HEK293 (cell line): ENCODE data around the gene FERMT2.

Experiments used
- CTCF ChIA-PET: fragments of 350-600 bp; formaldehyde crosslinking; extraction: SDS; loops from one replicate; lab custom pipeline; 2021; ENCODE audit warnings: antibody characterized with exemption; lab: Yijun Ruan, JAX
- POLR2A ChIA-PET: fragments of 300-600 bp; formaldehyde crosslinking; extraction: SDS; loops from one replicate; lab custom pipeline; 2020; ENCODE audit warnings: antibody characterized with exemption, inconsistent platforms; lab: Yijun Ruan, JAX
- H3K27ac ChIP-seq: fragments of 200-500 bp; sonication (Bioruptor generic); 2 replicates; pipeline ENCODE4 v1.5.1; 2014; ENCODE audit warnings: low read depth, low read length, control low read depth, inconsistent platforms; ENCODE audit errors: extremely low read depth
- H3K36me3 ChIP-seq, 2 experiments: fragments of 200-500 bp in 1 of 2; sonication (Bioruptor generic) in 1 of 2; 1 replicate in 1 of 2; 2 replicates in 1 of 2; pipeline ENCODE4 v1.5.1; 2014 to 2017; ENCODE audit warnings: inconsistent platforms in 2 of 2, low read length in 2 of 2; ENCODE audit not compliant: control insufficient read depth in 2 of 2, insufficient read depth in 1 of 2
- H3K4me1 ChIP-seq: fragments of 200-500 bp; sonication (Bioruptor generic); 2 replicates; pipeline ENCODE4 v1.5.1; 2014; ENCODE audit warnings: mild to moderate bottlenecking, low read length, inconsistent platforms; ENCODE audit not compliant: control insufficient read depth, insufficient read depth
- H3K4me3 ChIP-seq: 2 replicates; pipeline ENCODE4 v1.5.1; 2011; ENCODE audit warnings: low read depth, mild to moderate bottlenecking, control low read depth, low read length, moderate library complexity
- H3K9me3 ChIP-seq: fragments of 200-500 bp; sonication (Bioruptor generic); 2 replicates; pipeline ENCODE4 v1.5.1; 2014; ENCODE audit warnings: low read depth, low read length, inconsistent platforms; ENCODE audit not compliant: control insufficient read depth, insufficient read depth
- GFI1B ChIP-seq: fragments of 450-650 bp; formaldehyde crosslinking; IDR thresholded peaks from 2 replicates; pipeline ENCODE4 v1.5.1; 2016; ENCODE audit warnings: missing biosample characterization, missing genetic modification characterization
- HOXC10 ChIP-seq: sonication (generic); formaldehyde crosslinking; IDR thresholded peaks from 2 replicates; pipeline ENCODE4 v1.8.1; 2023; ENCODE audit warnings: mild to moderate bottlenecking, missing genetic modification reagents
- KLF8 ChIP-seq: fragments of 450-650 bp; formaldehyde crosslinking; IDR thresholded peaks from 2 replicates; pipeline ENCODE4 v1.5.1; 2016; ENCODE audit warnings: missing biosample characterization, missing genetic modification characterization
- PATZ1 ChIP-seq: fragments of 450-650 bp; formaldehyde crosslinking; IDR thresholded peaks from 2 replicates; pipeline ENCODE4 v1.5.1; 2016; ENCODE audit warnings: missing biosample characterization, missing genetic modification characterization
- REPIN1 ChIP-seq: fragments of 450-650 bp; formaldehyde crosslinking; IDR thresholded peaks from 2 replicates; pipeline ENCODE4 v1.5.1; 2017; ENCODE audit warnings: missing biosample characterization, missing genetic modification characterization, low read depth
- TSHZ1 ChIP-seq: fragments of 450-650 bp; formaldehyde crosslinking; IDR thresholded peaks from 2 replicates; pipeline ENCODE4 v1.5.1; 2016; ENCODE audit warnings: missing biosample characterization, missing genetic modification characterization, borderline replicate concordance
- ZBTB6 ChIP-seq: fragments of 450-650 bp; formaldehyde crosslinking; IDR thresholded peaks from 2 replicates; pipeline ENCODE4 v1.5.1; 2017; ENCODE audit warnings: missing biosample characterization, missing genetic modification characterization
- ZEB2 ChIP-seq: fragments of 450-650 bp; formaldehyde crosslinking; IDR thresholded peaks from 2 replicates; pipeline ENCODE4 v1.5.1; 2016; ENCODE audit warnings: missing biosample characterization, missing genetic modification characterization
- ZNF184 ChIP-seq: fragments of 450-650 bp; IDR thresholded peaks from 2 replicates; pipeline ENCODE4 v1.5.1; 2018; ENCODE audit warnings: missing biosample characterization, mild to moderate bottlenecking, missing genetic modification characterization
- ZNF24 ChIP-seq: fragments of 450-650 bp; formaldehyde crosslinking; IDR thresholded peaks from 2 replicates; pipeline ENCODE4 v1.5.1; 2016; ENCODE audit warnings: missing biosample characterization, missing genetic modification characterization
- ZNF362 ChIP-seq: fragments of 450-650 bp; formaldehyde crosslinking; IDR thresholded peaks from 2 replicates; pipeline ENCODE4 v1.5.1; 2016; ENCODE audit warnings: missing biosample characterization, missing genetic modification characterization
- ZNF37A ChIP-seq: fragments of 450-650 bp; IDR thresholded peaks from 2 replicates; pipeline ENCODE4 v1.5.1; 2018; ENCODE audit warnings: missing biosample characterization, missing genetic modification characterization
- ZNF404 ChIP-seq: fragments of 450-650 bp; formaldehyde crosslinking; IDR thresholded peaks from 2 replicates; pipeline ENCODE4 v1.5.1; 2017; ENCODE audit warnings: missing biosample characterization, missing genetic modification characterization
- ZNF549 ChIP-seq: fragments of 450-650 bp; IDR thresholded peaks from 2 replicates; pipeline ENCODE4 v1.5.1; 2018; ENCODE audit warnings: missing biosample characterization, missing genetic modification characterization, mild to moderate bottlenecking, inconsistent platforms, moderate library complexity
- ZNF596 ChIP-seq: fragments of 450-650 bp; IDR thresholded peaks from 2 replicates; pipeline ENCODE4 v1.5.0; 2018; ENCODE audit warnings: missing biosample characterization, mild to moderate bottlenecking, missing genetic modification characterization, moderate library complexity
- ZNF610 ChIP-seq: fragments of 450-650 bp; formaldehyde crosslinking; IDR thresholded peaks from 2 replicates; pipeline ENCODE4 v1.5.1; 2016; ENCODE audit warnings: missing biosample characterization, missing genetic modification characterization, borderline replicate concordance
- TF ChIP-seq, protein P1 (sequence below): fragments of 450-650 bp; formaldehyde crosslinking; IDR thresholded peaks from 2 replicates; pipeline ENCODE4 v1.5.1; 2016; ENCODE audit warnings: missing biosample characterization, missing genetic modification characterization
- TF ChIP-seq, protein P2 (sequence below): fragments of 450-650 bp; formaldehyde crosslinking; IDR thresholded peaks from 2 replicates; pipeline ENCODE4 v1.5.1; 2016; ENCODE audit warnings: missing biosample characterization, missing genetic modification characterization

The FERMT2 gene

DNA sequence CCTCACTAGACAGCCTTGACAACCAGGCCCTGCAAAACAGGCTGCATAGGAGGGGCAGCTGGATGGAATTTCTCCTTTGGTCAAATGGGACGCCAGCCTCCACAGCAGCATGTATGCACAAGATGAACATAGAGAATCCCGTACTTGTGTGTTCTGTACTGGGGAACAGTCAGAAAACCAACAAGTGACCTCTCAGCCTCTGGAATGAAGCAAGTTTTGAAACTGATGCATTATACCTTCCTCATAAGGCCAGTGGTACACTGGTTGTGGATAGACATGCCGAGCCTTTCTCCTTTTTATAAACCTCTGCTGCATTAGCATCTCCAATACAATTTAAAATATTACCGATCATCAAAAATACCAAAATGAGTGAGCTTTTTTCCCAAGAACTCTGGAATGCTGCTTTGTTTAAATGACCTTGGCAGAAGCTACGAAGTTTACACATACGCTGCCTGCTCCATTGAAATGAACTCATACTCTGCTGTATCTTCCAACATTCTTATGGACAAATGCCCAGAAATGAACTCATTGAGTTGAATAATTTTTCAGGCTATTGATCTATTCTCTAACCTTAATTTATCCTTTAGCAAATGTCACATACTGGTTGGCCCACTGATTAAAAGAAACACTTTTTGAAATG is 47.6 kb upstream of the FERMT2 start:
- POLR2A ChIA-PET = no interaction called here
- no peak overlapping the region for H3K27ac ChIP-seq
- H3K36me3 ChIP-seq = no peaks in the 10 kb centered on the region
- H3K4me3 ChIP-seq = no peak overlapping the region
- no peak for TF ChIP-seq GFI1B (tag by site-specific recombination)
- no peak for TF ChIP-seq KLF8
- no peak for TF ChIP-seq ZEB2 (tag by site-specific recombination)
- no peak for TF ChIP-seq ZNF610 (tag by site-specific recombination)
- TF ChIP-seq HOXC10 (CRISPR knock-in tag) = no peak
- no peak for TF ChIP-seq ZBTB6 (tag by site-specific recombination)
- no peak for TF ChIP-seq ZNF596 (tag by site-specific recombination)
- TF ChIP-seq, protein P1, sequence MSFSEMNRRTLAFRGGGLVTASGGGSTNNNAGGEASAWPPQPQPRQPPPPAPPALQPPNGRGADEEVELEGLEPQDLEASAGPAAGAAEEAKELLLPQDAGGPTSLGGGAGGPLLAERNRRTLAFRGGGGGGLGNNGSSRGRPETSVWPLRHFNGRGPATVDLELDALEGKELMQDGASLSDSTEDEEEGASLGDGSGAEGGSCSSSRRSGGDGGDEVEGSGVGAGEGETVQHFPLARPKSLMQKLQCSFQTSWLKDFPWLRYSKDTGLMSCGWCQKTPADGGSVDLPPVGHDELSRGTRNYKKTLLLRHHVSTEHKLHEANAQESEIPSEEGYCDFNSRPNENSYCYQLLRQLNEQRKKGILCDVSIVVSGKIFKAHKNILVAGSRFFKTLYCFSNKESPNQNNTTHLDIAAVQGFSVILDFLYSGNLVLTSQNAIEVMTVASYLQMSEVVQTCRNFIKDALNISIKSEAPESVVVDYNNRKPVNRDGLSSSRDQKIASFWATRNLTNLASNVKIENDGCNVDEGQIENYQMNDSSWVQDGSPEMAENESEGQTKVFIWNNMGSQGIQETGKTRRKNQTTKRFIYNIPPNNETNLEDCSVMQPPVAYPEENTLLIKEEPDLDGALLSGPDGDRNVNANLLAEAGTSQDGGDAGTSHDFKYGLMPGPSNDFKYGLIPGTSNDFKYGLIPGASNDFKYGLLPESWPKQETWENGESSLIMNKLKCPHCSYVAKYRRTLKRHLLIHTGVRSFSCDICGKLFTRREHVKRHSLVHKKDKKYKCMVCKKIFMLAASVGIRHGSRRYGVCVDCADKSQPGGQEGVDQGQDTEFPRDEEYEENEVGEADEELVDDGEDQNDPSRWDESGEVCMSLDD = no peak
- no peak for TF ChIP-seq ZNF24 (tag by site-specific recombination)
- TF ChIP-seq ZNF404 (tag by site-specific recombination) = no peak
- no peak for TF ChIP-seq ZNF549 (tag by site-specific recombination)
- TF ChIP-seq PATZ1 = no peak
- no peak for TF ChIP-seq ZNF184
- no peak for TF ChIP-seq TSHZ1 (tag by site-specific recombination)
- TF ChIP-seq, protein P2, sequence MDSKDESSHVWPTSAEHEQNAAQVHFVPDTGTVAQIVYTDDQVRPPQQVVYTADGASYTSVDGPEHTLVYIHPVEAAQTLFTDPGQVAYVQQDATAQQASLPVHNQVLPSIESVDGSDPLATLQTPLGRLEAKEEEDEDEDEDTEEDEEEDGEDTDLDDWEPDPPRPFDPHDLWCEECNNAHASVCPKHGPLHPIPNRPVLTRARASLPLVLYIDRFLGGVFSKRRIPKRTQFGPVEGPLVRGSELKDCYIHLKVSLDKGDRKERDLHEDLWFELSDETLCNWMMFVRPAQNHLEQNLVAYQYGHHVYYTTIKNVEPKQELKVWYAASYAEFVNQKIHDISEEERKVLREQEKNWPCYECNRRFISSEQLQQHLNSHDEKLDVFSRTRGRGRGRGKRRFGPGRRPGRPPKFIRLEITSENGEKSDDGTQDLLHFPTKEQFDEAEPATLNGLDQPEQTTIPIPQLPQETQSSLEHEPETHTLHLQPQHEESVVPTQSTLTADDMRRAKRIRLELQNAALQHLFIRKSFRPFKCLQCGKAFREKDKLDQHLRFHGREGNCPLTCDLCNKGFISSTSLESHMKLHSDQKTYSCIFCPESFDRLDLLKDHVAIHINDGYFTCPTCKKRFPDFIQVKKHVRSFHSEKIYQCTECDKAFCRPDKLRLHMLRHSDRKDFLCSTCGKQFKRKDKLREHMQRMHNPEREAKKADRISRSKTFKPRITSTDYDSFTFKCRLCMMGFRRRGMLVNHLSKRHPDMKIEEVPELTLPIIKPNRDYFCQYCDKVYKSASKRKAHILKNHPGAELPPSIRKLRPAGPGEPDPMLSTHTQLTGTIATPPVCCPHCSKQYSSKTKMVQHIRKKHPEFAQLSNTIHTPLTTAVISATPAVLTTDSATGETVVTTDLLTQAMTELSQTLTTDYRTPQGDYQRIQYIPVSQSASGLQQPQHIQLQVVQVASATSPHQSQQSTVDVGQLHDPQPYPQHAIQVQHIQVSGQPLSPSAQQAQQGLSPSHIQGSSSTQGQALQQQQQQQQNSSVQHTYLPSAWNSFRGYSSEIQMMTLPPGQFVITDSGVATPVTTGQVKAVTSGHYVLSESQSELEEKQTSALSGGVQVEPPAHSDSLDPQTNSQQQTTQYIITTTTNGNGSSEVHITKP (tag by site-specific recombination) = no peak
- no peak for TF ChIP-seq ZNF37A
- no peak for TF ChIP-seq REPIN1 (tag by site-specific recombination)
- TF ChIP-seq ZNF362 = no peak
- no peaks in the 10 kb centered on the region for H3K4me1 ChIP-seq
- no peaks in the 10 kb centered on the region for H3K9me3 ChIP-seq
- CTCF ChIA-PET = no interaction called here
